Neural cell (in vitro differentiated cells): ENCODE data around the gene ESPNL.

Experiments used
- CTCF ChIP-seq: fragments of 450-650 bp; IDR thresholded peaks from 2 replicates; pipeline ENCODE4 v1.5.1; 2014; ENCODE audit warnings: antibody characterized with exemption, mild to moderate bottlenecking, moderate library complexity; ENCODE audit not compliant: poor library complexity, severe bottlenecking
- EP300 ChIP-seq: fragments of 450-650 bp; conservative IDR thresholded peaks from 2 replicates; pipeline ENCODE4 v1.6.1; 2014; ENCODE audit warnings: antibody characterized with exemption, mild to moderate bottlenecking, moderate library complexity; ENCODE audit not compliant: poor library complexity, severe bottlenecking
- EZH2 ChIP-seq: fragments of 200-600, 300-800 bp; shearing (Covaris generic), sonication (generic); IDR thresholded peaks from 2 replicates; pipeline ENCODE4 v1.6.1; 2014; ENCODE audit warnings: antibody characterized with exemption, low read length, borderline replicate concordance, mild to moderate bottlenecking; ENCODE audit not compliant: insufficient read depth, poor library complexity, severe bottlenecking
- MXI1 ChIP-seq: fragments of 450-650 bp; conservative IDR thresholded peaks from 2 replicates; pipeline ENCODE4 v1.6.1; 2014; ENCODE audit warnings: antibody characterized with exemption, mild to moderate bottlenecking; ENCODE audit not compliant: poor library complexity, severe bottlenecking
- POLR2AphosphoS5 ChIP-seq: IDR thresholded peaks from 2 replicates; pipeline ENCODE4 v1.6.1; 2012
- RAD21 ChIP-seq: fragments of 450-650 bp; conservative IDR thresholded peaks from 2 replicates; pipeline ENCODE4 v1.6.1; 2014; ENCODE audit warnings: antibody characterized with exemption, mild to moderate bottlenecking, moderate library complexity
- TAF1 ChIP-seq: IDR thresholded peaks from 2 replicates; pipeline ENCODE4 v1.6.1; 2012; ENCODE audit warnings: low read depth
- TF ChIP-seq, protein P1 (sequence below): IDR thresholded peaks from 2 replicates; pipeline ENCODE4 v1.6.1; 2012; ENCODE audit warnings: borderline replicate concordance

- no peak for TF ChIP-seq CTCF
- no peak for TF ChIP-seq RAD21
- TF ChIP-seq EZH2, result no peak
- no peak for TF ChIP-seq EP300
- no peak for TF ChIP-seq TAF1
- TF ChIP-seq, protein P1, sequence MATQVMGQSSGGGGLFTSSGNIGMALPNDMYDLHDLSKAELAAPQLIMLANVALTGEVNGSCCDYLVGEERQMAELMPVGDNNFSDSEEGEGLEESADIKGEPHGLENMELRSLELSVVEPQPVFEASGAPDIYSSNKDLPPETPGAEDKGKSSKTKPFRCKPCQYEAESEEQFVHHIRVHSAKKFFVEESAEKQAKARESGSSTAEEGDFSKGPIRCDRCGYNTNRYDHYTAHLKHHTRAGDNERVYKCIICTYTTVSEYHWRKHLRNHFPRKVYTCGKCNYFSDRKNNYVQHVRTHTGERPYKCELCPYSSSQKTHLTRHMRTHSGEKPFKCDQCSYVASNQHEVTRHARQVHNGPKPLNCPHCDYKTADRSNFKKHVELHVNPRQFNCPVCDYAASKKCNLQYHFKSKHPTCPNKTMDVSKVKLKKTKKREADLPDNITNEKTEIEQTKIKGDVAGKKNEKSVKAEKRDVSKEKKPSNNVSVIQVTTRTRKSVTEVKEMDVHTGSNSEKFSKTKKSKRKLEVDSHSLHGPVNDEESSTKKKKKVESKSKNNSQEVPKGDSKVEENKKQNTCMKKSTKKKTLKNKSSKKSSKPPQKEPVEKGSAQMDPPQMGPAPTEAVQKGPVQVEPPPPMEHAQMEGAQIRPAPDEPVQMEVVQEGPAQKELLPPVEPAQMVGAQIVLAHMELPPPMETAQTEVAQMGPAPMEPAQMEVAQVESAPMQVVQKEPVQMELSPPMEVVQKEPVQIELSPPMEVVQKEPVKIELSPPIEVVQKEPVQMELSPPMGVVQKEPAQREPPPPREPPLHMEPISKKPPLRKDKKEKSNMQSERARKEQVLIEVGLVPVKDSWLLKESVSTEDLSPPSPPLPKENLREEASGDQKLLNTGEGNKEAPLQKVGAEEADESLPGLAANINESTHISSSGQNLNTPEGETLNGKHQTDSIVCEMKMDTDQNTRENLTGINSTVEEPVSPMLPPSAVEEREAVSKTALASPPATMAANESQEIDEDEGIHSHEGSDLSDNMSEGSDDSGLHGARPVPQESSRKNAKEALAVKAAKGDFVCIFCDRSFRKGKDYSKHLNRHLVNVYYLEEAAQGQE, result no peak
- no peak for TF ChIP-seq POLR2AphosphoS5
- no peak for TF ChIP-seq MXI1
These were observed 12.9 kb upstream of the ESPNL start for GRCh38 chr2:238087211-238087610.
